Posterior cingulate gyrus (tissue), 11 donors: Measurements from ENCODE around the gene ESR2.
"Not testable (repeated sequence)": the region's sequence is repeated elsewhere in the genome, so short reads cannot be mapped to it uniquely, and the experiment has no call there.

Source experiments
- DNase-seq, 10 donors: peaks; one replicate each; pipeline versions ENCODE4 v3.0.0 to v3.0.0-alpha.2; 2020 to 2021; ENCODE audit warnings: mixed read lengths in 3 of 10
- intact Hi-C: fragments of 100-400 bp; cut with DNase I; formaldehyde crosslinking; loops from one replicate; pipeline ENCODE4 v1.15.1; 2023

The ESR2 gene

DNA sequence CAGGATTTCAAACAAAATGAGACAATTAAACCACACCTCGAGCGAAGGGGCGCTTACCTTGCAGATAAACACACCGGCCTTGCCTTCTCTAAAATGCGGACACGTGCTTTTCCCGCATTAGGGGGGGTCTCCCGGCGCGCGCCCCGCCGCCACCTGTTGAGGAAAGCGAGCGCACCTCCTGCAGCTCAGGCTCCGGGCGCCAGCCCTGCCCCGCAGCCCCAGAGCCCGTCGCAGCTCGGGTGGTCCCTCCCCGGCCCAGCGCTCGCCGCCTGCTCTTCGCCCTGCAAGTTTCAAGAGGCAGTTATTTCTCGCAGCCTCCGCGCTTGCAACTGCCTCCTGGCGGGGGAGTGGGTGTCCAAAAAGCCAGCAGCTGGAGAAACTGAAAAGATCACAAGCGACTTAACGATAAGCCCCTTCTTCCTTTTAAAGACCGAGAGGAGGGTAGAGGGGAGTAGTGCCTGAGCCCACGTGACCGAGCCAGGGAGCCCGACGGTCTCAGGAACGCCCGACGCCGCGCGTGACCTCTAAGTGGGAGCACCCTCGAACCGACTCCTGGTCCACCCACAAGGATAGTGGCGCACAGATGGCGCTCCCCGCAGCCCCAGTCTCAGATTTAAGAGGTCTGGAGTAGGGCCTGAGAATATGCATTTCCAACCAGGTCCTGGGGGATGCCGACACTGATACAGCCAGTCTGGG lies at the start of gene ESR2:
ESR2 (minus strand) TSS at position 396 of the 696 bp plus-strand sequence. CDS start 11,386 bp downstream, outside the sequence.
- DNase-seq = peak in 1 of 10 donors; percentile 10
- intact Hi-C loops = loop anchor here (2.0 to 10.0 kb wide), 2 partner anchors 157 to 279 kb away; no protein-coding TSS in a partner anchor

DNA sequence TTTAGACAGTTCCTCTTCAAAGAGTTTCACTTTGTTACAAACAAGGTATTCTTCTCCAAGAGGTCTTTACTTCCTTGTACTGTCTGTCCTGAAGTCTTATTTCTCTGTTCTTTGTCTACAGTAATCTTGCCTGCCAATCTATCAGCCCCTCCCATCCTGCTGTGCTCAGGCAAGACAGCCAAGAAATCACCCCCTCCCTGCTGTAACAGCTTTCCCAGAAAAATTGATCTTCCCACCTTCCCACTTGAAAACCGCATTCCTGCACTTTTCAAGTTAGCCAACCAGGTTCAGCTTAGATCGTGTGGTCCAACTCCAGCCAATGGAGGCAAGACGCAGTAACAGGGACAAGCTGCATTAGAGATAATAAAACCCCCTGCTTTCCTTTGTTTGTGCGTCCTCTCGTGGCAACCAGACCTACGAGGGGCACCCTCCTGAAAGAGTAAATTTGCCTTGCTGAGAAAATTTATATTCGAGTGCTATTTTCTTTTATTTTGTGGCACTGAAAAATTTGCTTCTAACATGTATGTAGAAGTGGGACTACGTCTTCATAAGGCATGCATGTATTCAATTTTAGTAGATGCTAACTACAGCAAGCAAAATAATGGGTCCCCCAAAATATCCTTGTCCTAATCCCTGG lies 46.5 kb upstream of the ESR2 start:
- intact Hi-C loops = loop anchor here (2.0 to 10.0 kb wide), 3 partner anchors 47 to 294 kb away; partner anchors contain the start of gene MTHFD1
- no peak for DNase-seq

DNA sequence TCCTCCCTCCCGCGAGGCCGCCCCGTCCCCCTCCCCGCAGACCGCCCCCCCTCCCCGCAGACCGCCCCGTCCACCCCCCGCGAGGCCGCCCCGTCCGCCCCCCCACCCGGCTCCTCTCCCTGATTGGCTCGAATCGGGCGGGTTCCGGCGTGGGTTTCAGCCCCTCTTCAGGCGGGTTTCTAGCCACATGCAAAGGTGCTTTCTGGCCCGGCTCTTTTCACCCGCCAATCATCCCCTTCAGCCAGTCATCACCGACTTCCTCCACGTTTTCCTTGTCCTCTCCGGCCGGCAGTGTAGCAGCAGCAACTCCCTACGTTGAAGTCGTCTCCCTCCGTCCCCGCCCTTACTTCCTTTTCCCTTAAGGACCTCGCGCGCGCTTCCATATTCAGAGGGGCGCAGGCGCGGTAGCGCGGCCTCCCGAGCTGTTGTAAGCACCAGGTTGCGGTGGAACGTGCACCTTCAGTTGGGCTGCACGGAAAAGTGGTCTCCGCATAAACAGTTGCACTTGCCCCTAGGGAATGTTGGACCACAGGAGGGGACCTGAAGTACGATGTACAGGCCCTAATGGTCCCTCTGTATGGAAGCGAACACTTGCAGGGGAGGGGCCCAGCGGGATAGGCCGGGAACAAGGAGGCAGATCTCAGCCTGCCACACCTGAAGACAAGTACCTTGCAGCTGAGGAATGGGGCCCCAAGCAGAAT lies 44.6 kb upstream of the ESR2 start:
- peak; percentile 76 to 99 (median 94) for DNase-seq
- intact Hi-C loops = no loop called here

DNA sequence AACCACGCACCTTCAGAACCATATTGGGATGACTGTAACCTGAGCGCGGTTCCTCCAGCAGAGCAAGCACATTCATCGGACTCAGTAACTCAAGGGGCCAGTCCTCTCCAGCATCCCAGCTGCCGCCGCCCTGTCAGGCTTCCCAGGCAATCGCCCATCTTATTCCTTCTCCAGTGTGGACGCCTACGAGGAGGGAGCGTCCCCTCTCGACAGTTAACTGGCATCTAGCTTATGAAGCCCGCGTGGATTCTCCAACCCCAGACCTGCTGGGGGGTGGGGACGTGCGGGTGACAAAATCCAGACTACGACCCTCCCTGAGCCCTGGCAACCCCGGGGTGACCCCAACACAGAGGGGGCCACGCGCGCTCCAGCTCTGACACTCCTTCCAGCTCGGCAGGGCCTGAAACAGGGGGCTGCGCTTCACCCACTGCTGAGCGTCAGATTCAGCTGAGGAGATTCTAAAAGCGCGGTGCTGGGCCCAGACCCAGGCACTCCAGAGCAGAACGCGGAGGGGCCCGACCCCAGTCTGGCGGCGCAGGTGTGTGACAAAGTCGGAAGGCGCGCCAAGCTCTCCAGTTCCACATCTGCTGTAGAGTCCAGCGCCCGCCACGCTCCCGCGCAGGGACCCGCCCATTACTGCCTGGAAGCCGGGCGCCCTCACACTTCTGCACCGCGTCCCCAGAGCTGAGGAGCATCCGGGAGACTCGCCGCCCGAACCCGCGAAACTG lies 43.9 kb upstream of the ESR2 start:
- intact Hi-C loops = no loop called here
- peak; percentile 27 to 92 (median 44) for DNase-seq

GRCh38 chr14:64329149-64329548 lies 35.0 kb upstream of the ESR2 start:
- intact Hi-C loops = no loop called here
- no peak for DNase-seq

GRCh38 chr14:64326502-64326901 lies 32.3 kb upstream of the ESR2 start:
- intact Hi-C loops = no loop called here
- DNase-seq = no peak

DNA sequence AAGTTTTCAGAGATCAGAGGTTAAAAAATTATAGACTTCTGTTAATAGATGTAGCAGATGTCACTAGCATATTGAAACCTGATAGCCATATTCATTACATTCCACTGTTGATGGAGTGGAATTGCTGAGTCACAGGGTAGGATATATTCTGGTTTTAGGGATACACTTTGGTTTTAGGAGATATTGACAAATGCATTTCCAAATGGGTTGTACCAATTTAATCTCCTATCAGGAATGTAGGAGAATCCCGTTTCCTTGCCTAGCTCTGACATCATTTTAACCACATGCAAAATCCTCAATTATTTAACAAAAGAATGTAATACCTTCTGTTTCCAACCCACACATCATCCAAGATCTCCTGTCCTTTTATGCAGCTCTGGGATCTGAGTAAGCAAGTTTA lies 30.7 kb upstream of the ESR2 start:
- DNase-seq = no peak
- intact Hi-C loops = no loop called here

- intact Hi-C loops = no loop called here
Measured at GRCh38 chr14:64324461-64324860, 30.3 kb upstream of the ESR2 start.

GRCh38 chr14:64320362-64320761 lies 26.2 kb upstream of the ESR2 start:
- intact Hi-C loops = not testable (repeated sequence)
- peak in 1 of 10 donors; percentile 27 for DNase-seq

More at GRCh38 chr14:64324461-64324860, 30.3 kb upstream of the ESR2 start:
- DNase-seq = no peak

GRCh38 chr14:64318695-64319094 lies 24.5 kb upstream of the ESR2 start:
- intact Hi-C loops = not testable (repeated sequence)
- peak in 1 of 10 donors; percentile 7 for DNase-seq

DNA sequence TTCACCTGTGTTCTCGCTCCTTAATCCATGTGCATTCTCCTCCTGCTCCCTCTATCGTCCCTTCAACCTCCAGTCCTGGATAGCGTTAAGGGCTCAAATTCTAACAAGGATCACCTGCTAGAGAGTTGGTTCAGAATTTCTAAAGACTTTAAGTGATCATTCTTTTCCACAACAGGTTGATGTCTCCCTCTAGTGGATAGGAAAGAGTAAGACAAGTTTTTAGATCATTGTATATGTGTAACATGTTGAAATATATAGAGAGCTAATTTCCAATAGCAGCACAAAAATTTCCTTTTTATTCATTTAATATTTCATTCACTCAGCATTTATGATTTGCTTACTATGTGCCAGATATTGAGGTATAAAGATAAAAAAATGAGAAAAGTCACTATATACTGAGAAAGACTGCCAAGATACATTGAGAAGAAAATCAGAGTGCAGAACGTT lies 9.3 kb upstream of the ESR2 start:
- intact Hi-C loops = loop anchor here (2.0 kb wide), 1 partner anchor 505 kb away; no protein-coding TSS in a partner anchor
- DNase-seq = no peak

DNA sequence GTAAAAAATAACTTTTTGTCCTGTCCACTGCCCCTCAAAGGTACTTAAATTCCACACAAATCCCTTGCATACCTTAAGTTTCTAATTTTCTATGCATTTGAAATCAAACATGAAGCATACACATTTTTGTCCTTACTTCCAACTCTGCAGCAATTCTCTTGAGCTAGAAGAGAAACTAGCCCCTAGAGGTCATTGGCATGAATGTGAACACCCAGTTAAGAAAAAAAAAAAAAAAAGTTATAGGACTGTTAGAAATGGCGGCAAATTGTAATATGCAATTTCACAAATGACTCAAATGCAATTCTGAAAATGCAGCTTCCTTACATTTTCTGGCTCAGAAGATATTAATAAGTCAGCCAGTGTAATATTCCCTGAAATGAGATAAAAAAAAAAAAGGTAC lies 4.6 kb upstream of the ESR2 start:
- intact Hi-C loops = loop anchor here (10.0 kb wide), 1 partner anchor 284 kb away; no protein-coding TSS in a partner anchor
- no peak for DNase-seq

DNA sequence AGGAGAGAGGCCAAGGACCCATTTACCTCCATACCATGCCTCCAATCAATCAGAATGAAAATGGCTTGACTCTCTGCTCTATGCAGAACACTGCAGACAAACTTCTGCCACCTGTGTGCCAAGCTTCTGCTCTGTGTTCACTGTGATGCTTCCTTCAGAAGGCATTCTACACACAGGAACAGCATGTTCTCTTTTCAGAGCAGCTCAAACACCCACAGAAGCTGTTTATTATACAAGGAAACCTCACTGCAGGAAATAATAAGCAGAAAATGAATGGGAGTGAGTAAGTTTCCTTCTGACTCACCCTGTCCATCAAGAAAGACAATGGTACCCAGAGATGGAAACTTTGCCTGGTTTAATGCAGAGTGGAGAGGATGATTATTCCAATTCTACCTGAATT lies 2.4 kb upstream of the ESR2 start:
- intact Hi-C loops = loop anchor here (10.0 kb wide), 1 partner anchor 282 kb away; no protein-coding TSS in a partner anchor
- peak in 2 of 10 donors; percentile 13 to 20 for DNase-seq

DNA sequence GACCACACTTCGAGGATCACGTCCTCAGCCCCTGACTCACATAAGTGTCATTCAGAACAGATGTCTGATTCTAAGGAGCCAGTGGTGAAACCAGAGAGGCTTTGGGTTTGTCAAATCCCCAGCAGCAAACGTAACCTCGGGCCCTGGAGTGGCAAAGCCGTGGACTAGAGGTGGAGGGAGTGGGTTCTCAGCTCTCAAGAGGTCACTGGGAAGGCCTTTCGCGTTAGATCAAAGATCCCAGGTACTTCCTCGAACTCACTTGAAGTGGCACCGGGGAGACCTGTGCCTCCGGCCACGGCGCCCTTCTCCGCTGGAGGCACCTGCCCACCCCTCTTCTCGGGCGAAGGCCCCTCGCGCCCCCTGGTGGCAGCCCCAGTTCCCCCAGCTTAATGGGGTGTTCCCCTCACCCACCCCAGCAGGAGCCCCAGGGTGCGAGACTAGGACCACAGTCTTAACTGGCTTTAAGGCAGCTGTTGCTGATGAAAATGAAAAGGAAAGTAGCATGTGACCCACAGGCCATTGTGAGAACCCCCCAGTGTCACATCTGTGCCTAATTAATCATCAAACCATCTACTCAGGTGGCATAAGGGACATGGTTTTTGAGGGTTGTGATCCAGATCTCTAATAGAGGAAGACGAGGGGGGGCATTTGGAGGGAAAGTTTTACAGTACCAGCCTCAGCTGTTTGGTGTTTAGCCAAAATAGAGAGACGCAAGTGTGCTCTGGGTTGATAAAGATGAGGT lies 672 bp upstream of the ESR2 start:
- intact Hi-C loops = loop anchor here (2.0 to 10.0 kb wide), 2 partner anchors 158 to 280 kb away; no protein-coding TSS in a partner anchor
- DNase-seq = peak in 8 of 10 donors; percentile 39 to 91 (median 70)

DNA sequence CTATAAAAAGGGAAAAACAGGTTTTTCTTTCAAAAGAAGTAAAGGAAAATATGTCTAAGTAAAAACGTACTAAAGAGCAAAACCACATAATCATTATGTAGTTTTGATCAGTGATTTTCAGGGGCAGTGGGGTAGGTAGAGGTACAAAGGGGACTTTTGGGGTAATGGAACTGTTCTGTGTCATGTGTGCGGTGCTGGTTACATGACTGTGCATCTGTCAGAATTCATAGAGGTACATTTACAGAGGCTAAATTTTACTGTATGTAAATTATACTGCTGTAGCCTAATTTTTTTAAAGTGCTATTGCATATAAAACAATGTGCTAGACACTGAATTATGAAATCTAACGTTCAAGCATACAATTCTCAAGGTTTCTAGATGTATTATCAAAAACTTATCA lies 2.0 kb downstream of the ESR2 start:
- intact Hi-C loops = loop anchor here (10.0 kb wide), 1 partner anchor 277 kb away; no protein-coding TSS in a partner anchor
- no peak for DNase-seq

GRCh38 chr14:64289571-64289970 lies 4.6 kb downstream of the ESR2 start:
- no peak for DNase-seq
- intact Hi-C loops = no loop called here

GRCh38 chr14:64281805-64282204 lies 12.4 kb downstream of the ESR2 start:
- intact Hi-C loops = no loop called here
- DNase-seq = no peak

- intact Hi-C loops = no loop called here
Measured at GRCh38 chr14:64279704-64280668, 14.2 kb downstream of the ESR2 start.

More at GRCh38 chr14:64279704-64280668, 14.2 kb downstream of the ESR2 start:
- no peak for DNase-seq
